ENCODE data around the gene TNFRSF14. TPM values are rescaled to one million over a fixed set of nuclear protein-coding genes. Genes with fewer than 3 reads are reported as not detected.
"Not testable (repeated sequence)": the region's sequence is repeated elsewhere in the genome, so short reads cannot be mapped to it uniquely, and the experiment has no call there.

The TNFRSF14 gene
- total RNA-seq, 1 donor: 12.0 TPM

GRCh38 chr1:2563205-2563604, 7.0 kb downstream of the TNFRSF14 start:
- H3K4me3 ChIP-seq (ENCODE audit: low read depth, low read length): no peak overlapping the region
- TF ChIP-seq, protein P1, sequence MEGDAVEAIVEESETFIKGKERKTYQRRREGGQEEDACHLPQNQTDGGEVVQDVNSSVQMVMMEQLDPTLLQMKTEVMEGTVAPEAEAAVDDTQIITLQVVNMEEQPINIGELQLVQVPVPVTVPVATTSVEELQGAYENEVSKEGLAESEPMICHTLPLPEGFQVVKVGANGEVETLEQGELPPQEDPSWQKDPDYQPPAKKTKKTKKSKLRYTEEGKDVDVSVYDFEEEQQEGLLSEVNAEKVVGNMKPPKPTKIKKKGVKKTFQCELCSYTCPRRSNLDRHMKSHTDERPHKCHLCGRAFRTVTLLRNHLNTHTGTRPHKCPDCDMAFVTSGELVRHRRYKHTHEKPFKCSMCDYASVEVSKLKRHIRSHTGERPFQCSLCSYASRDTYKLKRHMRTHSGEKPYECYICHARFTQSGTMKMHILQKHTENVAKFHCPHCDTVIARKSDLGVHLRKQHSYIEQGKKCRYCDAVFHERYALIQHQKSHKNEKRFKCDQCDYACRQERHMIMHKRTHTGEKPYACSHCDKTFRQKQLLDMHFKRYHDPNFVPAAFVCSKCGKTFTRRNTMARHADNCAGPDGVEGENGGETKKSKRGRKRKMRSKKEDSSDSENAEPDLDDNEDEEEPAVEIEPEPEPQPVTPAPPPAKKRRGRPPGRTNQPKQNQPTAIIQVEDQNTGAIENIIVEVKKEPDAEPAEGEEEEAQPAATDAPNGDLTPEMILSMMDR (IDR thresholded peaks at IDR 0.05; ENCODE audit: insufficient read depth, low read length): no peak
- DNase-seq (ENCODE audit: low read depth): no peak

- H3K4me3 ChIP-seq (ENCODE audit: low read depth, low read length): no peak overlapping the region
- TF ChIP-seq, protein P1 (IDR thresholded peaks at IDR 0.05; ENCODE audit: insufficient read depth, low read length): no peak
- DNase-seq (ENCODE audit: low read depth): no peak
These were observed 8.0 kb downstream of the TNFRSF14 start for GRCh38 chr1:2564006-2564814.

GRCh38 chr1:2564815-2565374, 8.7 kb downstream of the TNFRSF14 start:
- H3K4me3 ChIP-seq (ENCODE audit: low read depth, low read length): no peak overlapping the region
- no peak for DNase-seq (ENCODE audit: low read depth)
- TF ChIP-seq, protein P1 (IDR thresholded peaks at IDR 0.05; ENCODE audit: insufficient read depth, low read length): no peak

- DNase-seq (ENCODE audit: low read depth): no peak
- H3K4me3 ChIP-seq (ENCODE audit: low read depth, low read length): no peak overlapping the region
- TF ChIP-seq, protein P1 (IDR thresholded peaks at IDR 0.05; ENCODE audit: insufficient read depth, low read length): no peak
These were observed 10.2 kb downstream of the TNFRSF14 start for GRCh38 chr1:2566101-2567045.

DNA sequence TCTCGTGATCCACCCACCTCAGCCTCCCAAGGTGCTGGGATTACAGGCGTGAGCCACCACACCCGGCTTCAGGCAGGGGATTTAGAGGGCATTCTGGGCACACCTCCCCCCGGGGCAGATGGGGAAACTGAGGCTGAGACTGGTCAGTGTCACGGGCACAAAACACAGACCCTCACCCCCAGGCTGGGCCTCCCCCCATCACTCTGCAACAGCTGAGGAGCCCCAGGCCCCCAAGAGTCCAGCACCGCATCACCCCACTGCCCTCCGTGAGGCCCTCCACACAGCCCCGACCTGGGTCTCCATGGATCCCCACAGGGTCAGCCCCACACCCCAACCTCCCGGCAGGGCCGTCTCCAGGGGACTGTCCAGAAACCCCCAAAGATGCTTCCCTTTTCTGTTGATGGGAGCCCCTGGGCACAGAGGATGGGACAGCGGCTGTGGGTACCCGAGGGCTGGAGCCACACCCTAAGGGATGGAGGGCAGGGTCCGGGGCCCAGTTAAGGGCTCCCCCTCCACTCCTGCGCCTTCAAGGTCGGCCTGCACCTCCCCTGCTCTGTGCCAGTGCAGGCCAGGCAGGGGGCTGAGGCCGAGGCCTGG, 11.0 kb downstream of the TNFRSF14 start:
- TF ChIP-seq, protein P1 (IDR thresholded peaks at IDR 0.05; ENCODE audit: insufficient read depth, low read length): no peak
- DNase-seq (ENCODE audit: low read depth): no peak

GRCh38 chr1:2568187-2568816, 12.1 kb downstream of the TNFRSF14 start:
- not testable (repeated sequence) for H3K4me3 ChIP-seq (ENCODE audit: low read depth, low read length); DNase-seq (ENCODE audit: low read depth)

More for the DNA sequence above, 11.0 kb downstream of the TNFRSF14 start:
- H3K4me3 ChIP-seq (ENCODE audit: low read depth, low read length): no peak overlapping the region

Measured in fibroblast of the aortic adventitia (primary cell).